Uterus (tissue), 4 donors: Measurements from ENCODE around the gene A2M. TPM values are rescaled to one million over a fixed set of nuclear protein-coding genes. Genes with fewer than 3 reads are reported as not detected.

ENCODE experiments used
- DNase-seq, 2 donors: peaks; one replicate each; pipeline ENCODE4 v3.0.0-alpha.2; 2019 to 2020
- H3K27ac ChIP-seq, 2 donors: fragments of 200-600 bp; sonication (generic); 1 replicate in 1 of 2; 2 replicates in 1 of 2; pipeline ENCODE4 v1.5.1; 2016 to 2018
- H3K27me3 ChIP-seq, 2 donors: fragments of 200-600 bp; sonication (generic); one replicate each; pipeline ENCODE4 v1.5.1; 2018 to 2019; ENCODE audit warnings: control low read depth in 1 of 2
- H3K36me3 ChIP-seq, 2 donors: fragments of 200-600 bp; sonication (generic); one replicate each; pipeline ENCODE4 v1.5.1; 2019; ENCODE audit warnings: control low read depth in 1 of 2
- H3K4me1 ChIP-seq, 2 donors: fragments of 200-600 bp; sonication (generic); one replicate each; pipeline ENCODE4 v1.5.1; 2018 to 2019; ENCODE audit warnings: control low read depth in 1 of 2
- H3K4me3 ChIP-seq, 2 donors: fragments of 200-600 bp; sonication (generic); 1 replicate in 1 of 2; 2 replicates in 1 of 2; pipeline ENCODE4 v1.5.1; 2018 to 2019; ENCODE audit warnings: mild to moderate bottlenecking in 1 of 2
- H3K9me3 ChIP-seq, 2 donors: fragments of 200-600 bp; sonication (generic); one replicate each; pipeline ENCODE4 v1.5.1; 2019; ENCODE audit warnings: control low read depth in 1 of 2
- CTCF ChIP-seq, 4 experiments: fragments of 200-600 bp in 2 of 4; fragments of 450-650 bp in 2 of 4; sonication (generic) in 2 of 4; IDR thresholded peaks; one replicate each; pipeline ENCODE4 v1.5.1; 2016 to 2019; ENCODE audit warnings: antibody characterized with exemption in 4 of 4, mild to moderate bottlenecking in 2 of 4, moderate library complexity in 1 of 4
- POLR2A ChIP-seq, 2 donors: fragments of 450-650 bp; IDR thresholded peaks; one replicate each; pipeline ENCODE4 v1.6.1; 2016; ENCODE audit warnings: antibody characterized with exemption in 2 of 2, mild to moderate bottlenecking in 1 of 2, moderate library complexity in 1 of 2
- intact Hi-C: fragments of 100-400 bp; cut with DNase I; formaldehyde crosslinking; loops from one replicate; pipeline ENCODE4 v1.15.1; 2023; ENCODE audit warnings: low total_unique reads
- total RNA-seq, 4 donors: library from RNA; depleted of rRNA in 3 of 4; stranded (reverse); fragments of >200 nt in 3 of 4; gene quantifications; one replicate each; pipeline versions ENCODE4 v1.1.0 to v1.2.4, GENCODE V29; 2014 to 2023
- donor health status: DM: yes; HTN: yes; CAD: no.

The A2M gene
- total RNA-seq, 4 donors from 2014 or later, result 305 to 1,063 (median 353) TPM

GRCh38 chr12:9107542-9107873 is 8.2 kb downstream of the A2M start:
- no peaks in the 10 kb centered on the region for H3K36me3 ChIP-seq

GRCh38 chr12:9106610-9107541 is 8.8 kb downstream of the A2M start:
- Histone ChIP-seq H3K4me1 (no peaks in the 10 kb centered on the region), H3K4me3 (no peak overlapping the region), H3K27ac (peak overlapping the region in 1 of 2 donors; percentile 6), H3K9me3 (no peaks in the 10 kb centered on the region), H3K36me3 (no peaks in the 10 kb centered on the region), H3K27me3 (no peaks in the 10 kb centered on the region)
- no peak for DNase-seq
- intact Hi-C loops, result no loop called here
- TF ChIP-seq POLR2A (IDR thresholded peaks at IDR 0.05) (no peak), CTCF (IDR thresholded peaks at IDR 0.05) (no peak)

More at GRCh38 chr12:9107542-9107873, 8.2 kb downstream of the A2M start:
- intact Hi-C loops, result no loop called here
- H3K4me3 ChIP-seq, result no peak overlapping the region
- H3K27ac ChIP-seq, result no peak overlapping the region
- DNase-seq, result no peak
- H3K4me1 ChIP-seq, result no peaks in the 10 kb centered on the region
- H3K27me3 ChIP-seq, result no peaks in the 10 kb centered on the region
- TF ChIP-seq POLR2A (IDR thresholded peaks at IDR 0.05) (no peak), CTCF (IDR thresholded peaks at IDR 0.05) (no peak)
- H3K9me3 ChIP-seq, result no peaks in the 10 kb centered on the region

DNA sequence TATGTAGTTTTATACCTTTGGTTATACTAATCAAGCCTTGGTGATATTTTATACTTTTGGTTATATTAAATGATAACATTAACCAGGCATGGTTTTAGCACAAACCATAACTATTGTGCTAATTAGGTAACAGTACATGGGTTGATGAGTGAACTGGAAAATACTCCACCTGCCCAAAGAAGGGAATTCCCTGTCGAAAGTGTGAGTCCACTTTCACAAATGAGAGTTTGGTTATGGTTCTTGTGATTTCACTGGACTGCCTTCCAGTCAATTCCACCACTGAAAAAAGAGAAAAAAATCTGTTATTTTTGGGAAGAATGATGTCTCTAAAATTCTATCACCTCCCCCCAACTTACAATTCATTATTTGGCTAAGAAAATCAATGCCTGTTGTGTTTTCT is 9.7 kb downstream of the A2M start:
- H3K4me3 ChIP-seq, result no peak overlapping the region
- TF ChIP-seq CTCF (IDR thresholded peaks at IDR 0.05) (no peak), POLR2A (IDR thresholded peaks at IDR 0.05) (no peak)
- H3K27me3 ChIP-seq, result no peaks in the 10 kb centered on the region
- intact Hi-C loops, result no loop called here
- no peak for DNase-seq
- H3K36me3 ChIP-seq, result no peaks in the 10 kb centered on the region
- H3K27ac ChIP-seq, result no peak overlapping the region
- H3K4me1 ChIP-seq, result no peaks in the 10 kb centered on the region
- H3K9me3 ChIP-seq, result no peaks in the 10 kb centered on the region

DNA sequence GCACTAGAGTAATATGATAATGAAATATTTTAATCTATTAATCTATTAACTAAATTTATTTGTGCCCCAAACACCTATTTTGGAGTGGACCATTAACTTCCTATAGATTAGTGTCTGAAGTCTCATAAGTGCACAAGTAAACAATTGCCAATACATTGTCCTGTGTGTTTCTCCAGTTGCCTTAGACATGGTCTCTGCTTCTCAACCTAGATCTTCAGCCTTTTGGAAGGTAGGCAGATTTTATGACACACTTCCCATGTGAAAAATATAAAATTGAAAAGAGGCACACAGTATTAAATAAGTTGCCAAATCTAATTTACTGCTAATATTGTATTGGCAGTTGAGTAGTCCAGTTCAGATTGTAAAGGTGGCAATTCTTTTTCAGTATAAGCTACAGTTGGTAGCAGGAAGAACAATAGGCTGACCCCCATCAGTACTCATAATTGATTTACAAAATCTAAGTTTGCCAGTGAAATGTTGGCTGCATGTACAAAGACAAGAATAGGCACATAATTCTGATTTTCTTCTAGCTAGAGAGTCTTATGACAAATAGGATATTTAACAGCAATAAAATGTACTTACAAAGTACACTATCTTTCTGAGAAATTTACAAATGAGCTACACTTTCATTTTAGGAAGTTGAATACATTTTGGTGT is 10.8 kb downstream of the A2M start:
- H3K4me1 ChIP-seq, result no peaks in the 10 kb centered on the region
- TF ChIP-seq CTCF (IDR thresholded peaks at IDR 0.05) (no peak), POLR2A (IDR thresholded peaks at IDR 0.05) (no peak)
- H3K27me3 ChIP-seq, result no peaks in the 10 kb centered on the region
- H3K4me3 ChIP-seq, result no peak overlapping the region
- H3K27ac ChIP-seq, result no peak overlapping the region
- H3K36me3 ChIP-seq, result no peaks in the 10 kb centered on the region
- no peaks in the 10 kb centered on the region for H3K9me3 ChIP-seq
- intact Hi-C loops, result no loop called here
- no peak for DNase-seq

- no peak for DNase-seq
- intact Hi-C loops, result no loop called here
- Histone ChIP-seq H3K4me1 (no peaks in the 10 kb centered on the region), H3K27me3 (no peaks in the 10 kb centered on the region), H3K9me3 (no peaks in the 10 kb centered on the region), H3K4me3 (no peak overlapping the region), H3K36me3 (no peaks in the 10 kb centered on the region), H3K27ac (no peak overlapping the region)
- no peak for TF ChIP-seq POLR2A (IDR thresholded peaks at IDR 0.05)
- no peak for TF ChIP-seq CTCF (IDR thresholded peaks at IDR 0.05)
These were observed 11.6 kb downstream of the A2M start for GRCh38 chr12:9104087-9104486.
